Renal pelvis (tissue), 4 donors: ENCODE data around the gene TUBB2A. TPM values are rescaled to one million over a fixed set of nuclear protein-coding genes. Genes with fewer than 3 reads are reported as not detected.

Experiments
- DNase-seq: peaks from one replicate; pipeline ENCODE4 v3.0.0-alpha.2; 2013
- polyA plus RNA-seq, 3 donors: library from polyadenylated mRNA; unstranded; fragments of 120-200 nt; gene quantifications; one replicate each; pipeline ENCODE4 v1.2.1, GENCODE V29; 2013; ENCODE audit not compliant: insufficient read length in 3 of 3

Gene TUBB2A
- polyA plus RNA-seq, 3 donors: 54.5 to 84.7 (median 55.5) TPM

- DNase-seq: no peak
These were observed 28.8 kb downstream of the TUBB2A start for GRCh38 chr6:3128356-3129108.

DNA sequence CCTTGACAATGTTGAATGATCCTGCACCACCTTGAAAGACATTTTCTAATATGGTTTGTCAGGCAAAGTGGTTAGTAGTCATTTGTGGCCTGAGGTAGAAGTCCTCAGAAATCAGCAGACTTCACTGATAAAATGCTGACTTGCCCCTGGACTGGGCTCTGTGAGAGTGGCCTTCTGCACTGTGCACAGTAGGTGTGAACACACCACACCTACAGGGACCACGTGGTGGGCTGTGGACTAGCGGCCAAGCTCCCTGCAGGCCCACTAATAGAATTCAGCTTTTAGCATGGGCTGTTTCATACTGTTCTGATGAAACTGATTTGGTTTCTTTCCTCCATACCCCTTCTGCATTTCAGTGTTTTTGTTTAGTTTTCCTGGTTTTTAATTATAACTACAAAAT, 31.5 kb downstream of the TUBB2A start:
- no peak for DNase-seq

- DNase-seq: no peak
These were observed 32.7 kb downstream of the TUBB2A start for GRCh38 chr6:3124667-3125066.

DNA sequence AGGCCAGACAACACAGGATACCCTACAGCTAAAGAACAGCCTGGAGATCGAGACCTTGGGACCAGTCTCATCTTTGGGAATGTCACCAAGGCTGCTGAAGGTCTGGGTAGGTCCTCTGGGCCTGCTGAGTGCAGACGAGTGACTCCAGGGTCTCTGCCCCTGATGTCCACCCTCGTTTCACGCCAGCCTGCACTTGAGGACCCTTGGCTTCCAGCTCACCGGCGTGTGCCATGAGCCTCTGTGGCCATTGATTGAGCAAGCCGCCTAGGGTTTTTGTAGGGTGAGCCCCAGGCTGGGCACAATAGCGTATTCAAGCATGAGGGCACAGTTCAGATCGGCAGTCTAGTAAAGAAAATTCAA, 34.5 kb downstream of the TUBB2A start:
- no peak for DNase-seq

- DNase-seq: no peak
These were observed 36.6 kb downstream of the TUBB2A start for GRCh38 chr6:3120765-3121089.

DNA sequence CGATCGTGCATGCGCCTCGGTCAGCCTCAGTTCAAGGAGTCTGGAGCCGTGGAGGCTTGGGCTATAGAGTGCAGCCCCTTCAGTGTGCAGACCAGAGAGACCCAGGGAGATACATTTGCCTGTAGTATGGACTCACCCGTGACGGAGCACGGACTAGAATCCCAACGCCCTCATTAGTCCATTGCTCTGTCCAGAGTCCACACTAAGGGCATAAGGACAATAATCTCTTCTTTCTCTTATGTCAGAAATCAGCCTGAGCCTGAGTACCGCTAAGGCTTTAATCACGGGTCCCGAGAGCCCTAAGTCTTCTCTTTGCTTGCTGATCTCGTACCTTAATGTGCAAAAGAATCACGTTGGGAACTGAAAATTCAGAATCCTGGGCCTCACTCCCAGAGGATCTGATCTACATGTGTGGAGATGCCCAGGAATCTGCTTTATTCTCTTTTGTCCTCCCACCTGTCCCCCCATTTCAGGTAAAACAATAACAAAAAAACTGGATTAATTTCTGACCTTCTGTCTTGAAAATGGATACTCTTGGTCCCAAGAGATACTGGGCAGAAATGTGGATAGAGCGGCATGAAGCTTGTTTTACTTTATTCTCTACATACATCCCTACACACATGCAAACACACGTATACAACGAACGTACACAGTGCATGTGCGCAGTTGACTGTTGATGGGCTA, 38.2 kb downstream of the TUBB2A start:
- DNase-seq: peak; percentile 48

- DNase-seq: peak; percentile 93
These were observed 38.8 kb downstream of the TUBB2A start, which contains the start of gene BPHL for GRCh38 chr6:3118353-3119039. BPHL (plus strand) TSS chr6:3118711; CDS start chr6:3118741, 30 bp downstream.

GRCh38 chr6:3117912-3118352, 39.4 kb downstream of the TUBB2A start:
- DNase-seq: no peak

- DNase-seq: no peak
These were observed 43.0 kb downstream of the TUBB2A start for GRCh38 chr6:3114377-3114776.

DNA sequence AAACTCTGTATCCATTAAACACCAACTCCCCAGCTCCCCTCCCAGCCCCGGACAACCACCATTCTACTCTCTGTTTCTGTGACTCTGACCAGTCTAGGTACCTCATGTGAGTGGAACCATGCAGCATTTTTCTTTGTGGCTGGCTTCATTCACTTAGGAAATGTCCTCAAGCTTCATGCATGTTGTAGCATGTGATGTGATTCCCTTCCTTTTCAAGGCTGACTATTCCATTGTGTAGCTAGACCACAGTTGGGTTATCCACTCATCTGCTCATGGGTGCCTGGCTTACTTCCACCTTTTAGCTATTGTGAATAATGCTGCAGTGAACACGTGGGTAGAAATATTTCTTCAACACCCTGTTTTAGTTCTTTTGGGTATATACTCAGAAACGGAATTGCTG, 47.6 kb downstream of the TUBB2A start:
- no peak for DNase-seq

DNA sequence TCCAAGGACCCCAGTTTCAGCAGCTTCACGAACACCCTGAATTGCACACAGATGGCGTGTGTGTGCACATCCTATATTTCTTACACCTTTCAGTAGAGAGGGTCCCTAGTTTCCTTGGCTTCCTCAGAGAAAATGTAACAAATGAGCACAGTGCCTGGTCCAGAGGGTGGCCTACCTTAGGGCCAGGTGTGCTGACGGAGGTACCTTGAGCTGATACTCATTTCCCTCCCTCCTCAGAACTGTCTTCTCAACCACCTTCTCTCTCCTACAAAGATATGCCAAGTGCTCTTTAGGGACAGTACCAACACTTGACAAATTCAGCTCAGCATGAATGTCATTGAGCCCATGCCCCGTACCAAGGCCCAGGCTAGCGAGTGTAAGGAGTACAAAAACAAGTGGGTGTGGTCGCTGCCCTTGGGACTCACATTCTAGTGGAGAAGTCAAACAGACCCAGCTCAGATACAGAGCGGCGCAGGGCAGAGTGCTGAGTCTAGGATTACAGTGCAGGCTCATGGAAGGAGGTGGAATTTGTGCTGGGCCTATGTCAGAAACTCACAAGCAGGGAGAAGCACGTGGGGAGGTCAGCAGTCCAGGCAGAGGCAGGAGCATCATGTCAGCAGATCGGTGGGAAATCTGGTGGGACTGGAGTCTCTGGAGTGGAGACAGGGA, 48.5 kb downstream of the TUBB2A start:
- no peak for DNase-seq

Other genes starting within 250 kb of the TUBB2A start
- 10 to 100 TPM; 82.2 to 86.0 (median 84.7) TPM for gene SERPINB6, start 186.0 kb downstream of the TUBB2A start, polyA plus RNA-seq
- gene NQO2, start 157.7 kb downstream of the TUBB2A start, polyA plus RNA-seq: 10 to 100 TPM; 67.2 to 88.7 (median 74.8) TPM
- 10 to 100 TPM; 23.7 to 26.3 (median 25.9) TPM for gene RIPK1, start 89.0 kb downstream of the TUBB2A start, polyA plus RNA-seq
- 10 to 100 TPM; 54.5 to 75.9 (median 74.9) TPM for gene BPHL, start 38.8 kb downstream of the TUBB2A start, polyA plus RNA-seq
- gene TUBB2B, start 70.1 kb upstream of the TUBB2A start, polyA plus RNA-seq: 100 to 1,000 TPM; 113 to 157 (median 126) TPM
- 10 to 100 TPM; 20.2 to 26.1 (median 24.7) TPM for gene PSMG4, start 101.4 kb upstream of the TUBB2A start, polyA plus RNA-seq